Astrocyte of the cerebellum (primary cell): Measurements from ENCODE around the gene SHISA9.

Experiments
- DNase-seq: peaks from one replicate; pipeline ENCODE4 v3.0.0-alpha.2; 2011; ENCODE audit warnings: low read depth
- H3K4me3 ChIP-seq: 2 replicates; pipeline ENCODE4 v1.5.1; 2011; ENCODE audit warnings: mild to moderate bottlenecking, low read depth, low read length, moderate library complexity
- CTCF ChIP-seq: IDR thresholded peaks from 2 replicates; pipeline ENCODE4 v1.5.1; 2012; ENCODE audit warnings: low read length, low read depth, moderate library complexity, mild to moderate bottlenecking; ENCODE audit errors: missing control alignments
- in situ Hi-C: cut with HindIII; loops from 2 replicates; pipeline ENCODE4 v1.10.0; 2017; ENCODE audit warnings: low sequenced_read_pairs

SHISA9 gene

GRCh38 chr16:13038591-13038990, 137.2 kb downstream of the SHISA9 start:
- in situ Hi-C loops: no loop called here
- DNase-seq: no peak
- no peak overlapping the region for H3K4me3 ChIP-seq
- no peak for TF ChIP-seq CTCF

GRCh38 chr16:13039526-13039925, 138.1 kb downstream of the SHISA9 start:
- in situ Hi-C loops: no loop called here
- no peak overlapping the region for H3K4me3 ChIP-seq
- TF ChIP-seq CTCF: no peak
- no peak for DNase-seq

- no peak for TF ChIP-seq CTCF
- in situ Hi-C loops: no loop called here
- DNase-seq: no peak
- H3K4me3 ChIP-seq: no peak overlapping the region
Observed at GRCh38 chr16:13041180-13041579, 139.8 kb downstream of the SHISA9 start.

- in situ Hi-C loops: no loop called here
- no peak overlapping the region for H3K4me3 ChIP-seq
- no peak for DNase-seq
- TF ChIP-seq CTCF: no peak
Observed at GRCh38 chr16:13041646-13042290, 140.4 kb downstream of the SHISA9 start.

GRCh38 chr16:13042291-13042685, 140.9 kb downstream of the SHISA9 start:
- DNase-seq: no peak
- in situ Hi-C loops: no loop called here
- TF ChIP-seq CTCF: no peak
- no peak overlapping the region for H3K4me3 ChIP-seq

GRCh38 chr16:13046061-13046821, 144.8 kb downstream of the SHISA9 start:
- DNase-seq: no peak
- H3K4me3 ChIP-seq: no peak overlapping the region
- in situ Hi-C loops: no loop called here
- TF ChIP-seq CTCF: no peak
